NCI-H526 treated with DMSO at 0.1 percent for 48 hours (cell line): ENCODE data around the gene TMEM205.
A peak's percentile ranks its signal among the peaks of the same experiment; 100 is the strongest.

Experiments used
- DNase-seq: peaks from one replicate; lab custom pipeline; 2025; lab: John Stamatoyannopoulos, UW

Gene TMEM205

GRCh38 chr19:11299946-11300810 is 45.9 kb downstream of the TMEM205 start:
- DNase-seq, result no peak

- no peak for DNase-seq
Observed at GRCh38 chr19:11296264-11296663, 49.8 kb downstream of the TMEM205 start.

- no peak for DNase-seq
Observed at GRCh38 chr19:11295665-11296245, 50.3 kb downstream of the TMEM205 start, which contains the start of gene TSPAN16. Gene TSPAN16, plus strand, starts transcription at chr19:11296160. Its CDS starts 138 bp downstream, at chr19:11296298.

- no peak for DNase-seq
Observed at GRCh38 chr19:11295180-11295579, 50.9 kb downstream of the TMEM205 start.

GRCh38 chr19:11293433-11294389 is 52.4 kb downstream of the TMEM205 start:
- peak; percentile 48 for DNase-seq
